IMR-90 (cell line): ENCODE data around the gene EML6. TPM values are rescaled to one million over a fixed set of nuclear protein-coding genes. Genes with fewer than 3 reads are reported as not detected.

Source experiments
- ATAC-seq: fragments of 200-7000 bp; cut with Tn5 transposase; 2 replicates; pipeline ENCODE4 v1.9.1; 2020; ENCODE audit warnings: low read depth, mild to moderate bottlenecking, moderate library complexity
- BruUV-seq: library from RNA; stranded (reverse); fragments of 400-500 nt; replicated peaks from 2 replicates; lab custom pipeline; 2021; lab: Mats Ljungman, UMichigan
- CTCF ChIA-PET: fragments of 300-600 bp; formaldehyde crosslinking; extraction: SDS; loops from one replicate; lab custom pipeline; 2021; ENCODE audit warnings: antibody characterized with exemption; lab: Yijun Ruan, JAX
- POLR2A ChIA-PET: fragments of 300-600 bp; sonication (Branson Sonifier 250); formaldehyde crosslinking; loops from one replicate; lab custom pipeline; 2022; ENCODE audit warnings: antibody characterized with exemption; ENCODE audit not compliant: unreplicated experiment; lab: Charles Lee
- DNase-seq: peaks from one replicate; pipeline ENCODE4 v3.0.0; 2013
- H2AFZ ChIP-seq: replicated peaks from 2 replicates; pipeline ENCODE3; 2013; ENCODE audit warnings: low read length, mild to moderate bottlenecking; ENCODE audit not compliant: poor library complexity
- H2AK5ac ChIP-seq: 2 replicates; pipeline ENCODE4 v1.6.1; 2013; ENCODE audit warnings: low read depth, low read length, inconsistent platforms
- H2AK9ac ChIP-seq: replicated peaks from 2 replicates; pipeline ENCODE3; 2013; ENCODE audit warnings: mild to moderate bottlenecking, low read depth, low read length, moderate library complexity; ENCODE audit not compliant: poor library complexity
- H2BK120ac ChIP-seq: 2 replicates; pipeline ENCODE4 v1.6.1; 2013; ENCODE audit warnings: low read depth, low read length, inconsistent platforms
- H2BK15ac ChIP-seq: 3 replicates; pipeline ENCODE4 v1.6.1; 2013; ENCODE audit warnings: low read depth, low read length, inconsistent platforms
- H2BK20ac ChIP-seq: 2 replicates; pipeline ENCODE4 v1.6.1; 2013; ENCODE audit warnings: low read depth, mild to moderate bottlenecking, inconsistent platforms, low read length, moderate library complexity
- H2BK5ac ChIP-seq: 2 replicates; pipeline ENCODE4 v1.6.1; 2013; ENCODE audit warnings: mild to moderate bottlenecking, low read depth, low read length, inconsistent platforms; ENCODE audit not compliant: poor library complexity, severe bottlenecking
- H3K14ac ChIP-seq: replicated peaks from 2 replicates; pipeline ENCODE4 v1.6.1; 2013; ENCODE audit warnings: low read depth, low read length, inconsistent platforms
- H3K18ac ChIP-seq: 2 replicates; pipeline ENCODE4 v1.6.1; 2013; ENCODE audit warnings: low read depth, low read length, control low read depth
- H3K23ac ChIP-seq: 2 replicates; pipeline ENCODE4 v1.6.1; 2013; ENCODE audit warnings: low read depth, low read length, inconsistent platforms
- H3K27ac ChIP-seq: 2 replicates; pipeline ENCODE4 v1.5.1; 2013; ENCODE audit warnings: mild to moderate bottlenecking, control low read depth, low read length; ENCODE audit not compliant: insufficient read depth
- H3K27me3 ChIP-seq: 2 replicates; pipeline ENCODE4 v1.6.1; 2013; ENCODE audit warnings: low read length; ENCODE audit not compliant: control insufficient read depth, insufficient read depth
- H3K36me3 ChIP-seq: 2 replicates; pipeline ENCODE4 v1.6.1; 2013; ENCODE audit warnings: low read length, mixed read lengths; ENCODE audit not compliant: control insufficient read depth, insufficient read depth
- H3K4ac ChIP-seq: 2 replicates; pipeline ENCODE4 v1.6.1; 2013; ENCODE audit warnings: low read depth, low read length, inconsistent platforms
- H3K4me1 ChIP-seq: 2 replicates; pipeline ENCODE4 v1.6.1; 2013; ENCODE audit warnings: low read length, mixed read lengths; ENCODE audit not compliant: control insufficient read depth, insufficient read depth
- H3K4me2 ChIP-seq: 2 replicates; pipeline ENCODE4 v1.6.1; 2013; ENCODE audit warnings: low read depth, mild to moderate bottlenecking, control low read depth, low read length, moderate library complexity
- H3K4me3 ChIP-seq: 2 replicates; pipeline ENCODE4 v1.5.1; 2013; ENCODE audit warnings: low read depth, mild to moderate bottlenecking, control low read depth, low read length, moderate library complexity; ENCODE audit not compliant: insufficient read depth
- H3K56ac ChIP-seq: 2 replicates; pipeline ENCODE4 v1.6.1; 2013; ENCODE audit warnings: low read length, inconsistent platforms; ENCODE audit not compliant: insufficient read depth; ENCODE audit errors: extremely low read depth
- H3K79me1 ChIP-seq, 2 experiments: 2 replicates each; pipeline ENCODE4 v1.6.1; 2013; ENCODE audit warnings: low read length in 2 of 2, inconsistent platforms in 1 of 2, low read depth in 1 of 2
- H3K9ac ChIP-seq: 2 replicates; pipeline ENCODE4 v1.6.1; 2013; ENCODE audit warnings: low read depth, low read length, control low read depth
- H3K9me1 ChIP-seq: 2 replicates; pipeline ENCODE4 v1.6.1; 2013; ENCODE audit warnings: low read length, inconsistent platforms; ENCODE audit not compliant: insufficient read depth
- H3K9me3 ChIP-seq: 2 replicates; pipeline ENCODE4 v1.6.1; 2013; ENCODE audit warnings: low read length; ENCODE audit not compliant: control insufficient read depth, insufficient read depth
- H4K20me1 ChIP-seq: 2 replicates; pipeline ENCODE4 v1.6.1; 2013; ENCODE audit warnings: low read length, inconsistent platforms; ENCODE audit not compliant: insufficient read depth
- H4K5ac ChIP-seq: 2 replicates; pipeline ENCODE4 v1.6.1; 2013; ENCODE audit warnings: mild to moderate bottlenecking, low read depth, low read length, control low read depth
- H4K8ac ChIP-seq, 2 experiments: 2 replicates each; pipeline ENCODE4 v1.6.1; 2013; ENCODE audit warnings: low read depth in 2 of 2, low read length in 2 of 2, control low read depth in 1 of 2, inconsistent platforms in 1 of 2
- H4K91ac ChIP-seq: 2 replicates; pipeline ENCODE4 v1.6.1; 2013; ENCODE audit warnings: low read depth, low read length, inconsistent platforms; ENCODE audit not compliant: insufficient read depth
- CTCF ChIP-seq: conservative IDR thresholded peaks from 2 replicates; pipeline ENCODE4 v1.5.1; 2012; ENCODE audit warnings: mild to moderate bottlenecking, low read depth, low read length, improper control_type of control experiment
- FOS ChIP-seq: fragments of 150-350 bp; IDR thresholded peaks from 2 replicates; pipeline ENCODE4 v1.6.1; 2016; ENCODE audit warnings: low read depth, low read length
- MAZ ChIP-seq: IDR thresholded peaks from 2 replicates; pipeline ENCODE4 v1.6.1; 2012; ENCODE audit warnings: low read depth, mild to moderate bottlenecking, low read length, improper control_type of control experiment, moderate library complexity, borderline replicate concordance
- MXI1 ChIP-seq: IDR thresholded peaks from 2 replicates; pipeline ENCODE4 v1.6.1; 2012; ENCODE audit warnings: low read depth, mild to moderate bottlenecking, low read length, moderate library complexity, borderline replicate concordance
- RAD21 ChIP-seq: IDR thresholded peaks from 2 replicates; pipeline ENCODE4 v1.6.1; 2012; ENCODE audit warnings: low read length, improper control_type of control experiment
- RCOR1 ChIP-seq: IDR thresholded peaks from 2 replicates; pipeline ENCODE4 v1.6.1; 2012; ENCODE audit warnings: mild to moderate bottlenecking, low read length, improper control_type of control experiment; ENCODE audit not compliant: insufficient replicate concordance
- WGBS, 2 experiments: methylation state at CpG; one replicate each; pipeline versions ENCODE4 v1.1.5 to v1.1.7; 2013; ENCODE audit warnings: missing lambda C conversion rate in 2 of 2; ENCODE audit not compliant: insufficient read length in 1 of 2; ENCODE audit errors: extremely low coverage in 2 of 2; 5-methylcytosine and 5-hydroxymethylcytosine counted together
- dilution Hi-C: fragments of 300-500 bp; cut with HindIII; formaldehyde crosslinking; loops from one replicate; pipeline ENCODE4 v1.14.3; 2018; ENCODE audit warnings: low sequenced_read_pairs; ENCODE audit not compliant: unreplicated experiment
- in situ Hi-C: fragments of 300-500 bp; cut with MboI; formaldehyde crosslinking; loops from 3 replicates; pipeline ENCODE4 v1.14.3; 2019; ENCODE audit warnings: low sequenced_read_pairs, inconsistent platforms, mixed read lengths
- intact Hi-C: fragments of 100-400 bp; cut with micrococcal nuclease; formaldehyde crosslinking; loops from 2 replicates; pipeline ENCODE4 v1.10.0; 2022
- polyA plus RNA-seq, 3 experiments: library from polyadenylated mRNA; depleted of rRNA; stranded (reverse); fragments of >200 nt; gene quantifications; 2 replicates each; pipeline ENCODE4 v1.2.3, GENCODE V29; 2012; ENCODE audit warnings: low replicate concordance in 1 of 3
- total RNA-seq: library from RNA; depleted of rRNA; stranded (reverse); fragments of >200 nt; gene quantifications from 2 replicates; pipeline ENCODE4 v1.2.3, GENCODE V29; 2012
- TF ChIP-seq, protein P1 (sequence below): fragments of 150-350 bp; IDR thresholded peaks from 2 replicates; pipeline ENCODE4 v1.6.1; 2016; ENCODE audit warnings: low read depth, mild to moderate bottlenecking, low read length, moderate library complexity, borderline replicate concordance

EML6 gene
- total and polyA plus RNA-seq, 2 of the 4 experiments (the other 2 are of a cell fraction), result 0.18 to 0.19 TPM

DNA sequence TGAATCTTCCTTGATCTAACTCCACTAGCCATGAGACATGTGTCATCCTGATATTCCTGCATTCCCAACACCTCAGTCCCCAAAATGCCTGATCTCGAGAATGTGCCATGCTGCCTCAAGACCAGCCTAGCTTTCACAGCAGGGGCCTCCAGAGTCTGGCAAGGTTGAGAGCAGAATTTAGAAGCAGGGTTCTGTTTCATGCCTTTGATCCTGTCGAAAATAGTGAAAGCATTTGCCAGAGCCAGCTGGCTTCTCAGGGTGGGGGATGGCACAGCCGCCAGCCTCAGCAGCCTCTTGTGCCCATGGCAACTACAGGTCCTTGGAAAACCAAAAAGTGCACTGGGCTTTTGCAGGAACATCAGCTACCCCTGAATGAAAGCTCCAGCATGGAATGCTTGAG is 183.3 kb downstream of the EML6 start:
- CTCF ChIA-PET, result no interaction called here
- no peak for ATAC-seq
- intact Hi-C loops, result no loop called here

More for the DNA sequence above, 183.3 kb downstream of the EML6 start:
- Histone ChIP-seq H4K91ac (0 out of 2 replicates have a peak overlapping the region, but pooled peaks have one; percentile 47), H3K14ac (no peak overlapping the region), H2BK20ac (peak overlapping the region; percentile 1; the same call in 1 of the 2 replicates), H2AK9ac (peak overlapping the region; percentile 65), H3K27me3 (no peaks in the 10 kb centered on the region), H4K8ac (no peak overlapping the region), H3K9ac (no peak overlapping the region), H2AK5ac (peak overlapping the region; percentile 93; the same call in 1 of the 2 replicates), H3K4me3 (no peak overlapping the region), H3K4me2 (no peak overlapping the region), H3K79me1 (peaks cover 5 to 32% of the 10 kb centered on the region in 2 experiments), H3K18ac (no peak overlapping the region), H3K9me3 (no peaks in the 10 kb centered on the region), H4K5ac (no peak overlapping the region), H3K4me1 (peaks cover 10% of the 10 kb centered on the region), H3K4ac (peak overlapping the region; percentile 17; the same call in 1 of the 2 replicates), H4K20me1 (no peaks in the 10 kb centered on the region), H3K56ac (no peak overlapping the region), H2BK15ac (peak overlapping the region; percentile 90; the same call in 2 of the 3 replicates), H3K27ac (no peak overlapping the region), H2BK5ac (no peak overlapping the region), H3K9me1 (peaks cover 12% of the 10 kb centered on the region), H2BK120ac (peak overlapping the region; percentile 20; the same call in 1 of the 2 replicates), H3K23ac (0 out of 2 replicates have a peak overlapping the region, but pooled peaks have one; percentile 11), H2AFZ (peak overlapping the region; percentile 74), H3K36me3 (no peaks in the 10 kb centered on the region)
- 79% methylated on average over 2 of the region's 3 CpGs; no CpG with 5 or more reads in 1 of the 2 experiments for WGBS, 2 experiments
- no peak for TF ChIP-seq CTCF
- TF ChIP-seq RCOR1, result no peak
- TF ChIP-seq MAZ, result no peak
- no peak for TF ChIP-seq RAD21
- TF ChIP-seq MXI1, result no peak
- TF ChIP-seq, protein P1, sequence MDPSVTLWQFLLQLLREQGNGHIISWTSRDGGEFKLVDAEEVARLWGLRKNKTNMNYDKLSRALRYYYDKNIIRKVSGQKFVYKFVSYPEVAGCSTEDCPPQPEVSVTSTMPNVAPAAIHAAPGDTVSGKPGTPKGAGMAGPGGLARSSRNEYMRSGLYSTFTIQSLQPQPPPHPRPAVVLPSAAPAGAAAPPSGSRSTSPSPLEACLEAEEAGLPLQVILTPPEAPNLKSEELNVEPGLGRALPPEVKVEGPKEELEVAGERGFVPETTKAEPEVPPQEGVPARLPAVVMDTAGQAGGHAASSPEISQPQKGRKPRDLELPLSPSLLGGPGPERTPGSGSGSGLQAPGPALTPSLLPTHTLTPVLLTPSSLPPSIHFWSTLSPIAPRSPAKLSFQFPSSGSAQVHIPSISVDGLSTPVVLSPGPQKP, result no peak
- no peak for TF ChIP-seq FOS
- POLR2A ChIA-PET, result no interaction called here
- dilution Hi-C loops (no loop called here), in situ Hi-C loops (loop anchor here (5.0 kb wide), 1 partner anchor 261 kb away; no protein-coding TSS in a partner anchor)
- DNase-seq, result no peak
- no TSS peak for BruUV-seq
